Measurements from ENCODE around the gene SCNM1.
A peak's percentile ranks its signal among the peaks of the same experiment; 100 is the strongest.
"Not testable (repeated sequence)": the region's sequence is repeated elsewhere in the genome, so short reads cannot be mapped to it uniquely, and the experiment has no call there.

SCNM1 gene

GRCh38 chr1:151147132-151147503 lies 18.8 kb upstream of the SCNM1 start:
- no peak for DNase-seq

GRCh38 chr1:151147665-151148064 lies 18.3 kb upstream of the SCNM1 start:
- DNase-seq = no peak

DNA sequence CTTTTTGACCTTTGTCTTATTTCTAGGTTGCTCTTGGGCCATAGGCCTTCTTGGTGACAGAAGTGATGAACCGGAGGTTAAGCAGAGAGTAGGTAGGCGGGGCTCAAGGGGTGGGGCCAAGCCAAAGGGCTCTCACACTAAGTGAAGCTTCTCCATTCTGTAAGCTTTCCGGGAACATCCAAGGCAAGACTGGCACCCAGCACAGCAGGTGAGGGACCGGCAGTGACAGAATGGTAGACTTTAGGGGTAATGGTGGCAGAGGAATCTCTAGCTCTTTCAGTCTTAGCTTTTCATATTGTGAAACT lies 9.5 kb upstream of the SCNM1 start, which contains the start of gene TNFAIP8L2:
Gene TNFAIP8L2 (plus strand): TSS at position 135 of the 305 bp plus-strand sequence. CDS start 2,049 bp downstream, outside the sequence.
- DNase-seq = peak; percentile 74

- peak; percentile 67 for DNase-seq
These were observed 8.8 kb upstream of the SCNM1 start for GRCh38 chr1:151157067-151157531.

- no peak for DNase-seq
These were observed 7.6 kb upstream of the SCNM1 start for GRCh38 chr1:151158326-151158725.

DNA sequence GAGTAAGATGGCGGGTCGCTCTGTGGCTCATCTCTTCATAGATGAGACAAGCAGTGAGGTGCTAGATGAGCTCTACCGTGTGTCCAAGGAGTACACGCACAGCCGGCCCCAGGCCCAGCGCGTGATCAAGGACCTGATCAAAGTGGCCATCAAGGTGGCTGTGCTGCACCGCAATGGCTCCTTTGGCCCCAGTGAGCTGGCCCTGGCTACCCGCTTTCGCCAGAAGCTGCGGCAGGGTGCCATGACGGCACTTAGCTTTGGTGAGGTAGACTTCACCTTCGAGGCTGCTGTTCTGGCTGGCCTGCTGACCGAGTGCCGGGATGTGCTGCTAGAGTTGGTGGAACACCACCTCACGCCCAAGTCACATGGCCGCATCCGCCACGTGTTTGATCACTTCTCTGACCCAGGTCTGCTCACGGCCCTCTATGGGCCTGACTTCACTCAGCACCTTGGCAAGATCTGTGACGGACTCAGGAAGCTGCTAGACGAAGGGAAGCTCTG lies 7.1 kb upstream of the SCNM1 start:
- no peak for DNase-seq

DNA sequence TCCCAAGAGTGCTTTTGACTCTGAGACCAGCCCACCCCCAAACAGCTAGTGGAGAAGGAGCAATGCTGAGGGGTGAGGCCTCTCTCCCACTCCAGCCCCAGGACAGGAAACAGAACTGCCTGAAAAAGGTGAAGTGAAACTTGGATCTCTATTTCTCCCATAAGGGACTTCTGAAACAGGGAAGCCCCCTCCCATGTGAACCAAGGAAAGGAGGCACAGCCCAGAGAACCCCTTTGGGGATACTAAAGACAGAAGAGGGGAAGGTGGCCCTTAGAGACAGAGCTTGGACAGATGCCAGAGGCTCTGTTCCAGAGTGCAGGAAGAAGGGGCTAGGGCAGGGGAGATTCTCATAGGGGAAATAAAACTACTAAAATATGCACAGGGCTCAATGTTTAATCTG lies 6.6 kb upstream of the SCNM1 start:
- DNase-seq = no peak

GRCh38 chr1:151164732-151165280 lies 1.1 kb upstream of the SCNM1 start:
- no peak for DNase-seq

- DNase-seq = no peak
These were observed 635 bp upstream of the SCNM1 start for GRCh38 chr1:151165281-151165737.

DNA sequence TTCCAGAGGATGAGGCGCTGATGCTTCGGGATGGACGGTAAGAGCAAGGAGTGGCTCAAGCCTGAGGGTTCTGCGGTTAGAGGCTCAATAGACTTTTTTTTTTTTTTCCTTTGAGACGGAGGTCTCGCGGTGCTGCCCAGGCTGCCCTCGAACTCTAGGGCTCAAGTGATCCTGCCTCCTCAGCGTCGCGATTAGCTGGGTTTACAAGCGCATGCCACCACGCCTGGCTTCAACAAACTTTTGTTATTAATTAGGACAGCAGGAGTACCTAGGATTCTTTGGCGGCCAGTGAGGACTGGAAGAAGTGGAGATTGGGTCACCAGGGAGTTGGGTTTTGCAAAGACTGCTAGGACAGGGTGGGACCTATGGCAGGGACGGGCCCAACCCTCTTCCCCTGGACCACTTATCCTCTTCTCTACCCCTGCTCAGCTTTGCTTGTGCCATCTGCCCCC lies 587 bp downstream of the SCNM1 start:
- no peak for DNase-seq

GRCh38 chr1:151167116-151167515 lies 1.2 kb downstream of the SCNM1 start:
- no peak for DNase-seq

DNA sequence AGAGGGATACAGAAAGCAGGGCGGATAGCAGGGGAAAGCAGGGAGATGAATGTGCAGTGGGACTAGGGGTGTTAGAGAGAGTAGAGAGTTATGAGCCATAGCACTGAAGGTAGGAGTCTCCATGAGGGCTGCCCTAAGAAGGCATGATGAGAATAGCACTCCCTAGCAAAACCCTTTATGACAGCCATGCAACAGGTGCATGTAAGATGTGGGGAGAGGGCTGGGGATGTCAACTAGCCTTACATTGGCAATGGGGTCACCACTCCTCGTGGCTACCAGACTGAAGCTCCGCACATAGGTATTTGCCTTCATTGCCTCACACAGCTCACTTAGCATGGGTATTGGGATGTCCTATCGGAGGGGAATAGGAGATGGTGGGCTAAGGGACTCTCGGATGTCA lies 5.2 kb downstream of the SCNM1 start:
- no peak for DNase-seq

GRCh38 chr1:151175041-151175741 lies 9.2 kb downstream of the SCNM1 start:
- DNase-seq = no peak

GRCh38 chr1:151175863-151176262 lies 9.9 kb downstream of the SCNM1 start, which contains the start of gene TMOD4:
Gene TMOD4 (minus strand): TSS chr1:151175981. CDS start chr1:151174875, 1,106 bp downstream.
- no peak for DNase-seq

DNA sequence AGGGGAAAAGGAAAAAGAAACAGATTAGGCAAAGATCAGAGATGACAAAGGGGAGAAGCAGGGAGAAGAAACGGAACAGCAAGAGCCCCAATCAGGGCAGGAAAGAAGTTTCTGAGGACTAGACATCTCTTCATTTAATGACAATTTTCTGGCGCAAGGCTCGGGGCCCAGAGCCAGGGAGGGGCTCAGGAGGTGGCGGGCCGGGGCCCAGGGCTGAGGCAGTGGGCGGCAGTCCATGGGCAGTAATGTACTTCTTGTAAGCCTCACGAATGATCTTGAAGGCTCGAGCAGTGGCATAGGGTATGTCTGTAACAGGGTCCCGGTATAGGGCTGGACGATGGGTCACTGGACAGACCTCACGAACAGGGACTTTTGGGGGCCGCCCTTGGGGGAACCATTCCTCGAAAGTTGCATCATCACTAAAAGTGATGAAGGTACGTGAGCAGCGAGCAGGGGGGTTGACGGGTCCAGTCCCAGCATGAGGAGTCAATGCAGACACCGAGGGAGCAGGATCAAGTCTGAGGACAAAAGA lies 10.6 kb downstream of the SCNM1 start:
- no peak for DNase-seq

DNA sequence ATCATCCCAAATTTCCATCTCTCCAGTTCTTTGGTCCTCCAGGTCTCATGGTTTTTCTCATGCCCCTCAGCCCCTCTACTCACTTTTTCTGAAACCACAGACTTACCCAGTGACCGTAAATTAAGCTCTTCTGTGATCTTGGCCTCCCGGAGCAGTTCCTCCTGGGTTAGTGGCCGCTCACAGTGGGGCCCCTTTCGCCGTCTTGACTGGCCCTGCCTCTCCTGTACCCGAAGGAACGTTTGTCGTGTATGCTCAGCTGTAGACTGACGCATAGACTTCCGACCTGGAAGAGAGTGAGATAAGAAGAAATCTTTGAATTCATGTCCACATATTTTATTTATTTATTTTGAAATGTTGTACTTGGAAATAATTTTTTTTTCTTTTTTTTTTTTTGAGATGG lies 18.3 kb downstream of the SCNM1 start:
- no peak for DNase-seq

DNA sequence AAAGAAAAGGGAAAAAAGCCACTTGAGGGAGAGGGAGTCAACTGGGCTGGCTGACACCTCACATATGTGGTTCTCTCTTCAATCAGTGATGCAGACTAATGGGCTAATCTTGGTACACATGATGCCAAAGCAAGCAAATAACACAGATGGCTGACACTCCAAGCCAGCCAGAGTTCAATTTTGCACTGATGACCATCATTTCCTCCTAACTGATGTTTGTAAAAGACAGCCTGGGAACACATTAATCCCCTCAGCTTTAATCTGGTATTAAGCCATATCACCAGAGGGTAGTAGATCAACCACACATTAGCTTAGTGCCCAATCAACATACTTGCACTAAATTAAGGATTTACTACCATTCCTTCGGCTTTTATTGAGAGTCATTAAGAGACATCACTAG lies 21.3 kb downstream of the SCNM1 start:
- DNase-seq = no peak

GRCh38 chr1:151188667-151189066 lies 22.7 kb downstream of the SCNM1 start:
- not testable (repeated sequence) for DNase-seq

DNA sequence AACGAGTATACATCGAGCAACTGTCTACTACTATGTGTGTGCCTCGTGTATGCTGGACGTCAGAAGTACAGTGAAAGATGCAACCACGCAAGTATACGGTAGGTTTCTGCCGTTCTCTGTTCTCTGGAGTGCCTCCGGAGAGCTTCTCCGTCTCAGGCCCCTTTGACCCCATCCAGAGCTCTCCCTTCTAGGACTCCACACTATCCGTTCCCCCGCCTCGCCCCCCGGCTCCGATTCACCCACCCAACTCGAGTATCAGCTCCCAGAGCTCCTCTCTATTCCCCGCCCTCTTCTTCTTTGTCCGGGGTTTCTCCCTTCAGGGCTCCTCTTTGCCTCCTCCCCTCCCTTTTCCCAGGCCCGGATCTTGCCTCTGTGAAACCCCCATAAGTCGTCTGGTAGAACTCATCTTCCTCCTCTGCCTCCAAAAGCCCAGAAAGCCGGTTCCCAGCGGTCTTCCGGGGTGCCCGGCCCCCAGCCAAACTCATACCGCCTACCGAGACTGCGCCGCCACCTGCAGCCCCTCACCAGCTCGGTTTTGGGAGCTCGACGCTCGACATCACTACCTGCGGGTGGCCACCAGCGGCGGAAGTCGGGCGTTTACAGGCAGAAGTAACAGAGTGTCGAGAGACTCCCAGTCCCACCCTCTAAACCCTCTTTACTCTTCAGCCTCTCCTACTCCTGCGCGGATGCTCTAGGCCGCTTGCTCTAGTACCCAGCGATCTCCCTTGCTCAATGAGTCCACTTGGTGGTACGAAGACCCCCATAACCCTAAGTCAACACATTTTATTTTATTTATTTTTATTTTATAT lies 23.9 kb downstream of the SCNM1 start, which contains the start of gene VPS72:
Gene VPS72 (minus strand): TSS at position 561 of the 809 bp plus-strand sequence. CDS start 76 bp downstream, at position 485.
- DNase-seq = peak; percentile 86

GRCh38 chr1:151192047-151192446 lies 26.1 kb downstream of the SCNM1 start:
- DNase-seq = no peak

DNA sequence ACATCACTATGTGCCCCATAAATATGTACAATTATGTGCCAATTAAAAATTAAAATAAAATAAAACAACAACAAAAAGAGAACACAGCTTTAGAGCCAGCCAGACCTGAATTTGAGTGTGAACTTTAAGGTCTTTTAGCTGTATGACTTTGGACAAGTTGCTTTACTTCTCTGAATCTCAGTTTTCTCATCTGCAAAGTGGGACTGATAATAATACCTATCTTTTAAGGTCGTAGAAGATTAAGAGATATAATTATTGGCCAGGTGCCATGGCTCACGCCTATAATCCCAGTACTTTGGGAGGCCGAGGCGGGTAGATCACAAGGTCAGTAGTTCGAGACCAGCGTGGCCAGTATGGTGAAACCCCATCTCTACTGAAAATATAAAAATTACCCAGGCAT lies 27.4 kb downstream of the SCNM1 start:
- DNase-seq = no peak

DNA sequence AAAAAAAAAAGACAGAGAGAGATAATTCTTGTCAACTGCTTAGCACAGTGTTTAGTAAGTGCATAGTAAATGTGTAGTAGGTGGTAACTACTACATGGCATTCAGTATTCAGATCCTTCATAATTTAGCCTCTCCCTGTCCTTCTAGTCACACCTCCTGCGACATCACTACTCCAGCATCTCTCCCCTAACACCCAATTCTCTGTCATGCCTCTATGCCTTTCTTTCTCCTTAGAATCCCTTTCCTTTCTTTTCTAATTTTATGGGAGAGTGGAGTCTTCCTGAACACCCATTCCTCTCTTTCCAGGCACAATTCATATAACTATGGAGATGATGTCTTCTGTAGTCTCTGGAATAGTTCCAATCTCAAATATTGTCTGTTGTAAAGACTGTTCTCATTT lies 27.9 kb downstream of the SCNM1 start:
- no peak for DNase-seq
